HepG2 (cell line): ENCODE results near the gene PPP1R13L. TPM values are rescaled to one million over a fixed set of nuclear protein-coding genes. Genes with fewer than 3 reads are reported as not detected.

ENCODE experiments used
- CBFB ChIP-seq: sonication (generic); formaldehyde crosslinking; IDR thresholded peaks from 2 replicates; pipeline ENCODE4 v1.4.0; 2020; ENCODE audit warnings: missing genetic modification reagents
- NR2F6 ChIP-seq, 2 experiments: IDR thresholded peaks; 2 replicates each; pipeline ENCODE4 v1.6.1; 2016; ENCODE audit warnings: antibody characterized with exemption in 1 of 2, mild to moderate bottlenecking in 1 of 2
- PPARG ChIP-seq: conservative IDR thresholded peaks from 2 replicates; pipeline ENCODE4 v1.6.1; 2016; ENCODE audit warnings: missing biosample characterization, missing genetic modification reagents
- RAD51 ChIP-seq: fragments of 450-650 bp; IDR thresholded peaks from 2 replicates; pipeline ENCODE4 v1.6.1; 2016; ENCODE audit warnings: borderline replicate concordance
- ZNF263 ChIP-seq: sonication (generic); formaldehyde crosslinking; IDR thresholded peaks from 2 replicates; pipeline ENCODE4 v1.4.0; 2020; ENCODE audit warnings: missing genetic modification reagents
- ZNF484 ChIP-seq: sonication (generic); formaldehyde crosslinking; IDR thresholded peaks from 2 replicates; pipeline ENCODE4 v1.5.1; 2020; ENCODE audit warnings: mild to moderate bottlenecking, low read depth, missing genetic modification reagents, borderline replicate concordance
- ZNF496 ChIP-seq: sonication (generic); formaldehyde crosslinking; IDR thresholded peaks from 2 replicates; pipeline ENCODE4 v1.8.1; 2023; ENCODE audit warnings: mild to moderate bottlenecking, moderate library complexity, missing genetic modification reagents; ENCODE audit not compliant: insufficient replicate concordance
- ZNF557 ChIP-seq: sonication (generic); formaldehyde crosslinking; IDR thresholded peaks from 2 replicates; pipeline ENCODE4 v1.4.0; 2020; ENCODE audit warnings: missing genetic modification reagents
- ZNF567 ChIP-seq: sonication (generic); formaldehyde crosslinking; IDR thresholded peaks from 2 replicates; pipeline ENCODE4 v1.8.1; 2023; ENCODE audit warnings: mild to moderate bottlenecking, missing genetic modification reagents, borderline replicate concordance
- ZNF766 ChIP-seq: sonication (generic); formaldehyde crosslinking; IDR thresholded peaks from 2 replicates; pipeline ENCODE4 v1.5.0; 2020; ENCODE audit warnings: missing genetic modification reagents, borderline replicate concordance
- ZNF782 ChIP-seq: sonication (generic); formaldehyde crosslinking; IDR thresholded peaks from 2 replicates; pipeline ENCODE4 v1.4.0; 2020; ENCODE audit warnings: missing genetic modification reagents, mild to moderate bottlenecking, borderline replicate concordance
- polyA plus RNA-seq, 8 experiments: library from polyadenylated mRNA; depleted of rRNA in 3 of 8; stranded (reverse) in 7 of 8; unstranded in 1 of 8; fragments of >200 nt; fragmentation: Illumina TruSeq in 4 of 8; extraction: Trizol in 4 of 8; gene quantifications; 2 replicates each; pipeline versions ENCODE4 v1.2.1 to v1.2.3, GENCODE V29; 2011 to 2016; ENCODE audit warnings: low read depth in 4 of 8, missing spikeins in 1 of 8, mixed read lengths in 1 of 8; ENCODE audit not compliant: insufficient read depth in 1 of 8
- total RNA-seq, 5 experiments: library from RNA; depleted of rRNA; stranded (reverse); fragments of >200 nt; fragmentation: Illumina TruSeq; extraction: Trizol; gene quantifications; 2 replicates each; pipeline ENCODE4 v1.2.3, GENCODE V29; 2016; ENCODE audit warnings: low read depth in 1 of 5
- TF ChIP-seq, protein P1 (sequence below): sonication (generic); formaldehyde crosslinking; IDR thresholded peaks from 2 replicates; pipeline ENCODE4 v1.5.1; 2020; ENCODE audit warnings: missing genetic modification reagents, mild to moderate bottlenecking, borderline replicate concordance
- TF ChIP-seq, protein P2 (sequence below): fragments of 450-650 bp; IDR thresholded peaks from 2 replicates; pipeline ENCODE4 v1.6.1; 2017
- TF ChIP-seq, protein P3 (sequence below): sonication (generic); formaldehyde crosslinking; IDR thresholded peaks from 2 replicates; pipeline ENCODE4 v1.4.0; 2020; ENCODE audit warnings: mild to moderate bottlenecking, missing genetic modification reagents
- TF ChIP-seq, protein P4 (sequence below): sonication (generic); formaldehyde crosslinking; IDR thresholded peaks from 2 replicates; pipeline ENCODE4 v1.4.0; 2020; ENCODE audit warnings: missing genetic modification reagents
- TF ChIP-seq, protein P5 (sequence below): sonication (generic); formaldehyde crosslinking; IDR thresholded peaks from 2 replicates; pipeline ENCODE4 v1.5.1; 2020; ENCODE audit warnings: missing genetic modification reagents, mild to moderate bottlenecking, borderline replicate concordance

The PPP1R13L gene
- total and polyA plus RNA-seq, 2 of the 13 experiments (the other 11 are each of a cell fraction or from before 2014, with no cell fraction given) = 1.3 to 6.6 TPM

DNA sequence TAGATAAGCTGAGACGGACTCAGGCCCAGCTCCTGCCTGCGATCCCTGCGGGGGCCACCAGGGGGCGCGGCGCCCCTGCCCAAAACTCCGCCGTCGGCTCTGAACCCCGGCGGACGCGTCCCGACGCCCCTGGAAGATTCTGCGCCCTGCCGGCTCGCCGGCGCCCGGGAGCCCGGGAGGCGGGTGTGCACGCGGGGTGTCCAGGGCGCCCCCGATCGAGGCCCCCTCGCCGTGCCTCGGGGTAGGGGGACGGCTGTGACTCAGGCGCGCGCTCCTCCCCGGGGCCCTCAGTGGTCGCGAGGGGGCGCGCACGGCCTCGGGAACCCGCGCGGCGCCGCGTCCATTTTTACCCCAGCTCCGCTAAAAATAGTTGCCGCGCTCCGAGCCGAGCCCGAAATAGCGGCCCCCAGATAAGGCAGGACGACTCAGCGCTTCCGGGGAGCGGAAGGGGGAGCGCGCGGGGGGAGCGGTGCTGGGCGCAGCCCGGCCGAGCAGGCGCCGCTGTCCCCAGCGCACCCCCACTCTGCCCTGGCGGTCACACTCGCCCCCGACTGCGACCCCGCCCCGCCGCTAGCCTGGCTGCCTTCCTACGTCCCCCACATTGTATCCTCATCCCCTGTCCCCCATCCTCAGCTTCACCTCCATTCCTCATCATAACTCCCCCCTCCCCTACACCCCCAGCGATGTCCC, 34.8 kb upstream of the PPP1R13L start (continued):
- TF ChIP-seq, protein P1, sequence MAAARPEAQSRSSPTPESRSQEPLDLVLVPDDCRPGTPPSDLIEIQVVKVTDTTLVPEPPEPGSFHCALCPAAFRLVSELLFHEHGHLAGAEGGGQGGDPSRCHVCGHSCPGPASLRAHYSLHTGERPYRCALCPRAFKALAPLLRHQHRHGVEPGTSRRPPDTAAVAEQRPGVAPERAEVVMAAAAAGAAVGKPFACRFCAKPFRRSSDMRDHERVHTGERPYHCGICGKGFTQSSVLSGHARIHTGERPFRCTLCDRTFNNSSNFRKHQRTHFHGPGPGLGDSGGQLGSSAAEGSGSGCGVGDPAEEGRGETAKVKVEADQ (CRISPR knock-in tag) = no peak; the same call in 1 of the 2 replicates
- TF ChIP-seq ZNF484 (CRISPR knock-in tag) (no peak), RAD51 (no peak), PPARG (CRISPR knock-in tag) (no peak), ZNF567 (CRISPR knock-in tag) (no peak), ZNF782 (no peak), ZNF263 (CRISPR knock-in tag) (no peak), CBFB (CRISPR knock-in tag) (no peak), ZNF557 (CRISPR knock-in tag) (no peak), ZNF496 (CRISPR knock-in tag) (no peak), ZNF766 (CRISPR knock-in tag) (no peak), NR2F6 (IDR thresholded peaks at IDR 0.05) (no peak), NR2F6 (CRISPR knock-in tag; IDR thresholded peaks at IDR 0.05) (no peak)
- TF ChIP-seq, protein P2, sequence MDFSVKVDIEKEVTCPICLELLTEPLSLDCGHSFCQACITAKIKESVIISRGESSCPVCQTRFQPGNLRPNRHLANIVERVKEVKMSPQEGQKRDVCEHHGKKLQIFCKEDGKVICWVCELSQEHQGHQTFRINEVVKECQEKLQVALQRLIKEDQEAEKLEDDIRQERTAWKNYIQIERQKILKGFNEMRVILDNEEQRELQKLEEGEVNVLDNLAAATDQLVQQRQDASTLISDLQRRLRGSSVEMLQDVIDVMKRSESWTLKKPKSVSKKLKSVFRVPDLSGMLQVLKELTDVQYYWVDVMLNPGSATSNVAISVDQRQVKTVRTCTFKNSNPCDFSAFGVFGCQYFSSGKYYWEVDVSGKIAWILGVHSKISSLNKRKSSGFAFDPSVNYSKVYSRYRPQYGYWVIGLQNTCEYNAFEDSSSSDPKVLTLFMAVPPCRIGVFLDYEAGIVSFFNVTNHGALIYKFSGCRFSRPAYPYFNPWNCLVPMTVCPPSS = no peak
- TF ChIP-seq, protein P3, sequence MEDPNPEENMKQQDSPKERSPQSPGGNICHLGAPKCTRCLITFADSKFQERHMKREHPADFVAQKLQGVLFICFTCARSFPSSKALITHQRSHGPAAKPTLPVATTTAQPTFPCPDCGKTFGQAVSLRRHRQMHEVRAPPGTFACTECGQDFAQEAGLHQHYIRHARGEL (CRISPR knock-in tag) = no peak
- TF ChIP-seq, protein P4, sequence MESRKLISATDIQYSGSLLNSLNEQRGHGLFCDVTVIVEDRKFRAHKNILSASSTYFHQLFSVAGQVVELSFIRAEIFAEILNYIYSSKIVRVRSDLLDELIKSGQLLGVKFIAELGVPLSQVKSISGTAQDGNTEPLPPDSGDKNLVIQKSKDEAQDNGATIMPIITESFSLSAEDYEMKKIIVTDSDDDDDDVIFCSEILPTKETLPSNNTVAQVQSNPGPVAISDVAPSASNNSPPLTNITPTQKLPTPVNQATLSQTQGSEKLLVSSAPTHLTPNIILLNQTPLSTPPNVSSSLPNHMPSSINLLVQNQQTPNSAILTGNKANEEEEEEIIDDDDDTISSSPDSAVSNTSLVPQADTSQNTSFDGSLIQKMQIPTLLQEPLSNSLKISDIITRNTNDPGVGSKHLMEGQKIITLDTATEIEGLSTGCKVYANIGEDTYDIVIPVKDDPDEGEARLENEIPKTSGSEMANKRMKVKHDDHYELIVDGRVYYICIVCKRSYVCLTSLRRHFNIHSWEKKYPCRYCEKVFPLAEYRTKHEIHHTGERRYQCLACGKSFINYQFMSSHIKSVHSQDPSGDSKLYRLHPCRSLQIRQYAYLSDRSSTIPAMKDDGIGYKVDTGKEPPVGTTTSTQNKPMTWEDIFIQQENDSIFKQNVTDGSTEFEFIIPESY (CRISPR knock-in tag) = no peak
- TF ChIP-seq, protein P5, sequence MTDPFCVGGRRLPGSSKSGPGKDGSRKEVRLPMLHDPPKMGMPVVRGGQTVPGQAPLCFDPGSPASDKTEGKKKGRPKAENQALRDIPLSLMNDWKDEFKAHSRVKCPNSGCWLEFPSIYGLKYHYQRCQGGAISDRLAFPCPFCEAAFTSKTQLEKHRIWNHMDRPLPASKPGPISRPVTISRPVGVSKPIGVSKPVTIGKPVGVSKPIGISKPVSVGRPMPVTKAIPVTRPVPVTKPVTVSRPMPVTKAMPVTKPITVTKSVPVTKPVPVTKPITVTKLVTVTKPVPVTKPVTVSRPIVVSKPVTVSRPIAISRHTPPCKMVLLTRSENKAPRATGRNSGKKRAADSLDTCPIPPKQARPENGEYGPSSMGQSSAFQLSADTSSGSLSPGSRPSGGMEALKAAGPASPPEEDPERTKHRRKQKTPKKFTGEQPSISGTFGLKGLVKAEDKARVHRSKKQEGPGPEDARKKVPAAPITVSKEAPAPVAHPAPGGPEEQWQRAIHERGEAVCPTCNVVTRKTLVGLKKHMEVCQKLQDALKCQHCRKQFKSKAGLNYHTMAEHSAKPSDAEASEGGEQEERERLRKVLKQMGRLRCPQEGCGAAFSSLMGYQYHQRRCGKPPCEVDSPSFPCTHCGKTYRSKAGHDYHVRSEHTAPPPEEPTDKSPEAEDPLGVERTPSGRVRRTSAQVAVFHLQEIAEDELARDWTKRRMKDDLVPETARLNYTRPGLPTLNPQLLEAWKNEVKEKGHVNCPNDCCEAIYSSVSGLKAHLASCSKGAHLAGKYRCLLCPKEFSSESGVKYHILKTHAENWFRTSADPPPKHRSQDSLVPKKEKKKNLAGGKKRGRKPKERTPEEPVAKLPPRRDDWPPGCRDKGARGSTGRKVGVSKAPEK = no peak
